Hindlimb muscle (tissue), 1 donor: ENCODE results near the gene RAX. TPM values are rescaled to one million over a fixed set of nuclear protein-coding genes. Genes with fewer than 3 reads are reported as not detected.

ENCODE experiments used
- DNase-seq: peaks from one replicate; pipeline ENCODE4 v3.0.0-alpha.2; 2013
- polyA plus RNA-seq: library from polyadenylated mRNA; unstranded; fragments of 120-200 nt; gene quantifications from one replicate; pipeline ENCODE4 v1.2.1, GENCODE V29; 2013; ENCODE audit not compliant: insufficient read length

The RAX gene
- not detected for polyA plus RNA-seq

DNA sequence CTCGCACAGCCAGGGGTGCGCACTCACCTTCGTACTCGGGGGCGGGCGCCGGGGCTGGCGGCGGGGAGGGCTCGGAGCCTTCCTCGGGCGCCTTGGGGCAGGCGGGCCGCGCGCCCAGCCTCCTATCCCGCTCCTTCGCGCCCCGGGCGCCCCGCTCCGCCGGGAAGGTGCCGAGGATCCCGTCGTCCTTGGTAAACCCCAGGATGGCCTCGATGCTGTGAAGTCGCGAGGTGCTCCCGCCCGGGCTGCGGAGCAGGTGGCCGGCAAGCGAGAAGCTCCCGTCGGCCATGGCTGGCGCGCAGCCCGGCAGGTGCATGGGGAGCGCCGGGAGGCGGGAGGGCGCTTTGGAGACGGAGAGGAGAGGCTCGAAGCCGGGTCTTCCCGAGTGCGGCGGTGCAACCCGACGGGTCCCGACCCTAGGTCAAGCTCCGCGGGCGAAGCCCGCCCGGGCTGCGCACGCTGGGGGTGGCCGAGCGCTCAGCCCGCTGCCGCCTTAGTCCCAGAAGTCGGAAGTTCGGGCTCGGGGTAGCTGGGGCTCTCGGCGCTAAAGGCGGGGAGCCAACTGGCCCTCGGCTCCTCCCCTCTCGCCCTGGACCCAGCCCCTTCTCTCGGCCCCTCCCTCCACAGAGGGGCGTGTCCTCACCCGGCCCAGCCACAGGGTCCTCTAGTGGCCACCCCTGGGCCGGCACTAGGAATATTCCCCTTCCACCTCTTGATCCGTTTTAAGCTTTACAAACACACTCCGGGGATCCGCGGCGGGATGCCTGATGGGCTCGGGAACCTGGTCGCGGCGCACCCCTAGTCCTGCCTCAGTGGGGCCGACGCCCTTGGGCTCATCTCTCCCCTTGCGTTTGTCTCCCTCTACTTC lies at the start of gene RAX:
Gene RAX (minus strand): TSS at position 564 of the 868 bp plus-strand sequence. CDS start 248 bp downstream, at position 316.
- DNase-seq: no peak

DNA sequence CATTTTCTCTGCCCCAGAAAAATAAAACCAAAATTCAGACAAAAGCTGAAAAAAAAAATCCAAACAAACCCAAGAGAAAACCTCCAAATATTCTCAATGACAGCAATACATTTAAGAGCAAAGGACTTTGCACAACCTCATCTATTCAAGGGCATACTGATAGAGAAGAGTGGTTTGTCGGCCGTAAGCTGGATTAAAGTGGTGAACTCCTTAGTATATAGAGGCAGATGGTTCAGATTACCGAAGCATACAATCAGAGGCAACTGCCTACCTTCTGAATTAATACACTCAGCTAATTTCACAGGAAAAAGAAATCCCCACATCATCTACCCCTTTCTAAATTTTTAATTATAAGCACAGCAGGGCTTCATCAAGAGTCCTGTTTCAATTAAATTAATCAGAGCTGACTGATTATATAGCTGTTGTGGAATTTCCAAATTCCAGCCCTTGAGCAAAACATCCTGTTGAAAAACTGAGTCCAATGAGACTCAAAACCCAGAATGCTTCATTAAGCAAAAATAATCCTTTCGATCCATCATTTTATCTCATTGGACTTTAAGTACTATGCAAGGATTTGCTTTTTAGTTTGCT lies 45.3 kb upstream of the RAX start, which contains the start of gene CPLX4:
Gene CPLX4 (minus strand): TSS at position 190 of the 591 bp plus-strand sequence. CDS start 187 bp downstream, at position 3.
- no peak for DNase-seq

DNA sequence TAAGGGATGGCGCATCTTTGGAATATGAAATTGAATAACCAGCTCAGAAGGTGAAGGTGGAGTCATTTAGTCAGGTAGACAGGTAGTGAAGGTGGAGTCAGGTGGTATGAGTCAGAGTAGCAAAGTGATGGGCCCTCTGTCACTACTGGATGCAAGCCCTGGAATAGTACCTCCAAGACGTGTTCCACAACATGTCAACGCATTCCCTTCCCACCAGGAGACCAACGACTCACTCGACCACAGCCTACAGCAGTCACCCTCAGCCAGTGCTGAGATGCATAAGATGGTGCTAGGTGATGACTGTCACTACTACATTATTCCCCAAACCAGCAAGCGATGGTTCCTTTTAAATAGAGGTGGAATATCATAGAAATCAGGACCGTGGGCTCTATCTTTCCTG lies 38.4 kb upstream of the RAX start:
- no peak for DNase-seq

DNA sequence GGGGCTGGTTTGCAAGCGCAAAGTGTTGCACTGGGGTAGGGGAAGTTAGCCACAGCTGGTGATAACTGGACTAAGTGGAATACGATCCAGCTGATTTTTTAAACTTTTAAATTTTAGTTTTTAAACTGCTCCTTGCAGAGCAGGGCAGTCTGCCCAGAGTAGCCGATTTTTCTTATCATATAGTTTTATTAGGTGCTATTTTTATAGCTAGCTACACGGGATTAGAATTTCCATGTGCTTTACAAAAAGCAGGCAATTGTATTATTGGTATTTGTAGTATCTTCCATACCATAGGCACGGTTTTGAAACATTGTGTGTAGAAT lies 35.6 kb upstream of the RAX start:
- DNase-seq: no peak

DNA sequence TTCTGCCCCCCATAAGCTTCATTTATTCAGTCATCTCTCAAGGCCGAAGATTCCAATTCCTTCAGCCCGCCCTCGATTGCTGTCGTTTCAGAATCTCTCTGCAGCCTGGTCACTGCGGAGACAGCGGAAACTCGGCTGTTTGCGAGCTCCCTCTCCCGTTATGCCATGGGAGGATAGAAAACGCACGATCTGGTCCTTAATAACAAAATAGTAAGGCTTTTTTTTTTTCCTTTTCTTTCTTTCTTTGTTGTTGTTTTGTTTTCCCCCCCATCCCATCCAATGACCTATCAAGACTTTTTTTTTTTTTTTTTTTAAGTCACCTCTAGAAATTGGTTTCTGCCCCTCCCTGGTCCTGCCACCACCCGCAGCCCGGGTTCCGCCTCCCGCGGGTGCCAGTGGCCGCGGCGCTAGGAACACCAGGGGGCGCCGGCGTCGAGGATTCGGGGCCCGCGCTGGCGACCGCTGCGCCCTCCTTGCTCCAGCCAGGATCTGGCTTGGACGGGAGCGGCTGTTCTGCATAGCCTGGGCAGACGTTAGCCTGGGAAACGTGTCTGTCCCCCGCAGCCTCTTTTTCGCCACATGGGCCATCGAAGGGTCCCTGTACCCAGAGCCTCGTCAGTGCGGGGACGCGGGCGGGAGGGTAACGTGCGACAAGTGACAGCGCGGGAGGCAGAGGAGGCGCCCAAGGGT lies 35.1 kb upstream of the RAX start:
- peak; percentile 80 for DNase-seq

DNA sequence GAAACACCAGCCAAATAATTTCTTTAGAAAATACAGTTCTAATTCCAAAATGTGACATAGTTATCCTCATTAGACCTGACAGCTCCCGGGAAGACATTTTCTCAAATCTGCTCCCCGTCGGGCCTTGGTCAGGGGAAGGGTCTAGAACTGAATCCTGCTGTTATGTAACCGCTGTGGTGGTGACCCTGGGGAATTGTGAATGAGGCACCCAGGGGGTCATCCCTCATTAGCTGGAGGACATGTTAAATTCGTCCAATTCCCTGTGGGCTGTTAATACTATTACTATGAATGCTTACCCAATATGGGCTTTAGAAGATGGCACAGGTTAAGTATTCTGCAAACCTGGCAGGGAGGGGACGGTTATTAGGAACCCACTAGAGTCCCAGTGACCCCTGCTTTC lies 33.4 kb upstream of the RAX start:
- no peak for DNase-seq

DNA sequence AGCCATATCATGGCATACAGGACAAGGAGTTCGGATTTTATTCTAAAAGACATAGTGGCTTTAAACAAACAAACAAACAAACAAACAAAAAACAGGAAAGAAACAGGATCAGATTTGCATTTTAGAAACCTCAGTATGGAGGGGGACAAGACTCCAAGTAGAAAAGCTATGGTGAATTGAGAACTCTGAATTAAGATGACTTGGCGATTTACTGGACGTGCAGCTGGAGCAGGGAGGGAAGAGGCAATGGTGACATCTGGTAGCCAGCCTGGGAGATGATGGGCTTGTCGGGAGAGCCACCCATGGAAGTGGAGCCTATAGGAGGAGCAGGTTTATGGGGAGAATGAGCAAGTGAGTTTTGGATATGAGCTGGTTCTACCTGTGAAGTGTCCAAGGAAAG lies 32.0 kb upstream of the RAX start:
- no peak for DNase-seq

DNA sequence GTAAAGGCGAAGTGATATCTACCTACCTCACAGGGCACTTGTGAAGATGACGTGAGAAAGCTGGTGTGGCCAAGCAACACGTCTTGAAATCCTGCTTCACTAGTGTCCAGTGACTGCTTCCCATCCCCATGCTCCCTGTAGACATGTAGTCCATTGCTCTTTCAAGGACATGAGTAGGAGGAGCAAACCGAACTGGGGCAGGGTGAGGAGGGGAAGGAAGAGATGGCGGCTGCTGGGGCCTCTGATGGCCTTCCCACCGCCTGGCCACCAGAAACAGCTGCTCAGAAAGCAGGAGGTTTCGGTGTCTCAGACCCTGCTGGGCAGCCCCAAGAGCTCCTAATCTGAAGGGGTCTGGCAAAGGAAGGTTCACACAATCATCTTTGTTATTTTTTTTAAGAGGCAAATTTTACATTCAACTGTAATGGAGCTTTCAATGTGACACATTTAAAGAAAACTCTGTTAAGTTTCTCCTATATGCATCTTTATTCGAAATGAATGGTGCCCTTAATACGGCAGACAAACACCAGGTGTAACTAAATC lies 30.5 kb upstream of the RAX start:
- no peak for DNase-seq

DNA sequence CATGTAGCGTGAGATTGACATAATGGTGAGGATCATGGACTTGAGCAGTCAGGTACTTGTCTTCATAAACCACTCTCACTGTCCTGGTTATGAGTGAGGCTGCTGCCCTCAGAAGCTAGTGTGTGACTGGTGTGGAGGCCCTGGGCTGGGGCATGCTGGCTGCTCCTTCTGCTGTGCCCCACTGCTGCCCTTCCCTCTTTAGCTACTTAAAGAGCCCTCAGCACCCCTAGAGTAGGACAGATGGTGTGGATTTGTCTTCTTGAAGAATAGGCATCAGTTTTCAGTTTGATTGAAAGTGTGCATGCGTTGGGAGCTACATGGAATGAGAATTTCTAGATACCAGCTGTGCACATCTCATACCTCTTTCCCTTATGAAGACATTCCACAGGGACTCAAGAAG lies 29.8 kb upstream of the RAX start:
- no peak for DNase-seq

DNA sequence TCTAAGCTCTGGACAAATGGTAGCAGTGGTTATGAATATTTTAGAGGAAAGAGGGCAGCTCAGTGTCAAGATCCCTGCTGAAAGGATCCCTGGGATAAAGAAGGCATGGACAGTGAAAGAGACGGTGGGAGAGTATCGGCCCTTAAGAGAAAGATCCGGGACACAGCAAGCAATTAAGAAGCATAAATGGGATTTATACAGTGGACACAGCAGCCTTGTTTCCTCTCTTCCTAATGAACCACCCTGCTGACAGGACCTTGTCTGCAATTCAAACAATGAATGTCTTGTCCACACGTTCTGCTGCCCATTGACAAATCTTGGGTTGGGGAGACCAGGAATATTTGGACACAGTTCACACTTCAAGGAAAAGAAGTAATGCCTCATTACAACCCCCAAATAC lies 28.7 kb upstream of the RAX start:
- no peak for DNase-seq

DNA sequence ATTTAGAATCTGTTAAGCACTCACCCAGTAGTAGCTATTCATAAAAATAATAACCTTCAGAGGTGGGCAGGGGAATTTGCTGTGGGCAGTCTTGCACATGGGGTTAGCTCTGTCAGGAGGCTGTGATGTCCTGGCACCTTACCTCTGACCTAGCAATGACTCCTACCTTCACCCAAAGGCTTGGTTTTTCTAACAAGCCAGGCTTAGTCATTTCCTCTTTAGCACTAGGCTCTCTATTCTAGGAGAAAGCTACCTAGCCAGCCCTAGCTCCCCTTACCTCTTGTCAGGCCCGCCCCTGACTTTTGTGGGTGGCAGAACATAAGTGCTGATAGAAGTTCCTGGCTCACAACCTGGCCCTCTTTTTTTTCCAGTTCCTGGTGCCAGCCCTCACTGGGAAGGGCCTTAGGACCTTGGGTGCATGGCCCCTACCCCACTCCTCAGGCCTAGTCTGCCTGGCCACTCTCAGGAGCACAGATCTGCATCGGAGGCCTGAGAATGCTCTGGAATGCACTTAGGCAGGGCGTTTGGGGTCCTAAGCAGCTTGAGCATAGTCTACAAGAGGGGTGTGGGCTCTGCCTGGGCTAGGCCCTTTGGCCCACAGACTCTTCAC lies 27.5 kb upstream of the RAX start:
- no peak for DNase-seq

DNA sequence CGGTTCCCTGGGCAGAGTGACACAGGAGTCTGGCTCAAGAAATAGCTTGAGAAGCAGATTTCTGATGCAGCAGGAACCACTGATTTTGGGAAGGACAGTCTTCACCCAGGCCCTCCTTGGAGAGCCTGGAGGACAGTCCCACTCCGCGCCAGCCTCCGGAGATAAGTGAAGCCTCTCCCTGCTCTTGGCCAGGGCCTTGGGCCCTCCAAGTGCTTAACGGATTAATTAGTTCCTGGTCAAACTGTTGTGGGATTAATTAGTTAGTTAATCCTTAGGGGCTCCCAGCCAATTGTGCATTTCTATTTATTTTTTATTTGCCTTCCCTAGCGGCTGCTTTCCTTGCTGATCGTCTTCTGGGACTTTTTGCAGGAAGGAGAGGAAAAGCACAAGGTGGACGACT lies 25.6 kb upstream of the RAX start:
- DNase-seq: no peak

DNA sequence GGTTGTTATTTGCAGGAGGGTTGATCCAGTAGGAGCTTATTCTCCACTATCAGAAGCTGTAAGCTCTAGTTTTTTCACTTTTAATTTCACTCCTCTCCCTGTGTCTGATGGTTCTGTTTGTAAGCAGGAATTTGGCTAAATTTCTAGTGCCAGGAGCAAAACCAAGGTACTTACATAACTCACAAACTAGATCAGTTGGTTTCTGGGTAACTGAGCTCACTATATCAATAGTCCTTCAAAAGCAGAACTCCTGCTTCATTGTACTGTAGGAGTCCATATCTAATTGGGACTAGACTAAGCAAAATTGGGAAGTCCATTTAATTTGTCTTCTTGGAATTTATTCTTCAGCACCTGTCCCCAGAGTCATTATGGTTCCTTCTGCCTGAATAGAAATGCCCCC lies 20.1 kb upstream of the RAX start:
- DNase-seq: no peak

DNA sequence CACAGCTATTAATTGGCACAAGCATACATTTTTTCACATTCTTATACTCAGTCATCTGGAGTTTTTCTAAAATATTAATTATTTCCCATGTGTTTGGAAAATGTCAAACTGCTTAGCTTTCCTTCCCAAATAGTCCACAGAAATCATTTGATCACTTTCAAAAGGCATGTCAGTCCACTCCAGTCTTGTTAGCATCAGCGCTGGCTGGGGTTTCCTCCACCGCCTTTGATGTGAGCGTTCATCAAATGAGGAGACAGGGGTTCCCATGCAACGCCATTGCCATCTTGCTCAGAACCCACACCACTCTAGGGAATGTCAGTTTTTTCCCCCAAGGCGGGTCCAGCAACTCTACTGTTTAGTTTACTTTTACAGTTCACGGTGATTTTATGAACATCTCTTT lies 13.1 kb upstream of the RAX start:
- DNase-seq: no peak

DNA sequence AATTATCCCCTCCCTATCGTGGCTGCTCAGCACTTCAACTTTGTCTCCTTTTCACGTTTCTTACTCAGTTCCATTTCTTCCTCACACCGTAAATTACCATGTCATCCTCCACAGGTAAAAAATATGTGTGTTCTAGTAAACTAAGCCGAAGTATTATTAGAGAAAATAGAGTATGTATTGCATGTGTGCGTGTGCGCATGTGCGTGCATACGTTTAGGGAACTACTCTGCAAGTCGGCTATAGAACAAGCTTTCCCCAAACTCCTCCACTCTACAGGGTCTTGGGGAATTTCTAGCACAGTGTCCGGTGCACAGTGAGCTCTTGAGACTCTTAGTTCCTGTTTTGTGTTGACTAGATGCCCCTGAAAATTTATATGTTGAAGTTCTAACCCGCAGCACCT lies 9.1 kb upstream of the RAX start:
- DNase-seq: no peak

DNA sequence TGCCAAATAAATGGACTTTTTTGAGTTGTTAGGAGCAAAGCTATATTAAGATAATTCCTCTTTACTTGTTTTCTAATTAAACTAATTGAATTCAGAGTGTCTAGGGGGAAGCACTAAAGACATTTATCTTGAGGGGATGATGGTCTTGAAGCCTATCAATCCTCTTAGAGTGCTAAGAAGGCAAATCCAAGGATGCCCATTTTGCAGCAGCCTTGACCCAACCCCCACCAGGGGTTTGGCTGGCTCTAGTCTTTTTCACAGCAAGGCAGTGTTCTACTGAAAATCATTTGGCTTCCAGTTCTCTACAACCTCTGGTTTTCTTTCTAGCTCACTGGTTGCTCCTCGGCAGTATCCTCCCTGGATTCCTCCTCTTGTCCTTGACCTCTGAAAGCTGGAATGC lies 6.5 kb upstream of the RAX start:
- DNase-seq: no peak

DNA sequence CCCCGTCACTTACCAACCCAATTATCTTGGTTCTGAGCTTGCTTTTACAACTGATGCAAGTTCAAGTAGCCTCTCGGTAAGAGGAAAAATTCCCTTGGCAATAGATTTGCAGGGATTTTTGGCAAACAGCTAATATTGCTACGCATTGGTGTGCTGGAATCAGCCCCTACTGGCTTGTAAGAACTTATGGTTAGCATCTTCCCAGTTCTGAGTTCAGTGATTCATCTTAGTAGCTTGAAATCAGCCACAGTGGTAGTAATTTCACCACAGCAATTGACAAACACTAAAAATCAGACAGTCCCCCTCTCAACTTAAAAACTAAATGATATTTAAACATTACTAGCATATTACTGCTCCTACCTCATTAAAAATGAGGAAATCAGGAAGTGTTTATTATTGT lies 5.9 kb upstream of the RAX start:
- DNase-seq: no peak

DNA sequence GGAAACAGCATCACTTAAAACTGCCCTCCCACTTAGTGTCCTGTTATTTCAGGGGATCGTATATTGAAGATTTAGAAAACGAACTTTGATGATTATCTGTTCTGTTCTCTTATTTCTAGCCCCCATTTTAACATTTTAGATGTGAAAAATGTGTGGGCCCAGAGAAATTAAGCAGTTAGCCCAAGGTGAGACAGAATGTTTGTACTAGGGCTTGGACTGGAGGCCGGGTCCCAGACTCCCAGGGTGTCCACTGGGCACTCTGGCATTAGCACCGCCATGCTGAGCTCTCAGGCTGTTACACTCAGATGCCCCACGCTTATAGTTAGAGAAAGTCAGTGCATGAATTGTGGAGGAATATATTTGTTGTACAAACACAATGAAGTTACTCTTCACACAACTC lies 5.5 kb upstream of the RAX start:
- no peak for DNase-seq

DNA sequence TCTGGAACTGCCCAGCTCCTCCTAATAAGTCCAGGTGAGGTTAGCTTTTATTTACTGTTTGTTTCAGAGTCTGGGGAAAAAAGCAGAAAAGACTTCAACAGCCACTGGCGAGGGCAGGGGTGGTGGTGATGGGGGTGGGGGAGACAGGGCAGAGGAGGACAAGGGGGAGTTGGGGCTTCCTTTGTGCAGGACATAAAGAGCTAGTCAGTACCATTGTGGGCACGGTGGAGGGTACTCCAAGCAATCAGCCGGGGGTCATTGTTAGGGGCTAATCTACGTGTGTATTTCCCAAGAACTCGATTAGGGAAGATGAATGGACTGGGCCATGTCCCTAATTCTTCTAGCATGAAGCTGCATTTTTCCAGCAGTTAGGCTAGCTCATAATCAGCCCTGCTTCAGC lies 2.8 kb upstream of the RAX start:
- DNase-seq: no peak

DNA sequence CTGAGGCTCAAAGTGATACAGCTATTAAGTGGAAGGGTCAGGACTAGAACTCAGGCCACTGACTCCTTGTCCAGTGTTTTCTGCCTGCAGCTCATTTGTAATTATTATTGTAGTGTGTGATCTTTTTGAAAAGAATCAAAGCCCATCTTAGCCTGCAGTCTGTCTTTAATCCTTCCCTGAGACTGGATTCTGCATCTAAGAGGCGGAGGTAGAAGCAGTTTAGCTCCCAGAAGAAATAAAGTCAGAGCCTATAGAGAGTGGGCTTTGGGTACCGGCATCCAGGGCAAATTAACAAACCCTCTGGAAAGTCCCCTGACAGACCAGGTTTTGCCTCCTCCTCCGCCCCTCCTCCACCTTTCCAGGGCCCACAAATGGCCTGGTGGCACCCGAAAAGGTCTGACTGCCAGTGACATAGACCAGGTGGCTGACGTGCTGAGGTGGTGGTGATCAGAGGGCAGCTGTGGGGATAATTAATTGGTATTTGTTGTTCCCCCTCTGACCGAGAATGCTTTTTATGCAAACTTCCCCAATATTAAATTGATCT lies 2.2 kb upstream of the RAX start:
- DNase-seq: no peak

DNA sequence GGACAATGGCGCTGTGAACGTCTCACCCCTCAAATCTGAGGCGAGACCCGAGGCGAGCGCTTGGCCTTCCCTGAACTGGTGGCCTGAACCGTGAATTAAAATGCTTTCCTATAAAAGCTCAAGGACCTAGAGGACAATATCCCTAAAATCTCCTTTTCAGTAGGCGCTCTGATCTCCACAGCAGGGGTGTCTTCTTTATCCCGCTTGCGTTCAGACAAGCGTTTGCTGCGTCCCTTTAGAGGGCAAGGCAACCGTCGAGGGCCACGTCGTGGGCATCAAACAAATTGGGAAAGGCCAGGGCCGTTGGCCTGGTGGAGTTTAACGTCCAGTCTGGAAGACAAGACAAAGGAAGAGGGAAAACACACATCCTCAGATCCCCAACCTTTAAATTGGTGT lies 1.3 kb upstream of the RAX start:
- DNase-seq: no peak

DNA sequence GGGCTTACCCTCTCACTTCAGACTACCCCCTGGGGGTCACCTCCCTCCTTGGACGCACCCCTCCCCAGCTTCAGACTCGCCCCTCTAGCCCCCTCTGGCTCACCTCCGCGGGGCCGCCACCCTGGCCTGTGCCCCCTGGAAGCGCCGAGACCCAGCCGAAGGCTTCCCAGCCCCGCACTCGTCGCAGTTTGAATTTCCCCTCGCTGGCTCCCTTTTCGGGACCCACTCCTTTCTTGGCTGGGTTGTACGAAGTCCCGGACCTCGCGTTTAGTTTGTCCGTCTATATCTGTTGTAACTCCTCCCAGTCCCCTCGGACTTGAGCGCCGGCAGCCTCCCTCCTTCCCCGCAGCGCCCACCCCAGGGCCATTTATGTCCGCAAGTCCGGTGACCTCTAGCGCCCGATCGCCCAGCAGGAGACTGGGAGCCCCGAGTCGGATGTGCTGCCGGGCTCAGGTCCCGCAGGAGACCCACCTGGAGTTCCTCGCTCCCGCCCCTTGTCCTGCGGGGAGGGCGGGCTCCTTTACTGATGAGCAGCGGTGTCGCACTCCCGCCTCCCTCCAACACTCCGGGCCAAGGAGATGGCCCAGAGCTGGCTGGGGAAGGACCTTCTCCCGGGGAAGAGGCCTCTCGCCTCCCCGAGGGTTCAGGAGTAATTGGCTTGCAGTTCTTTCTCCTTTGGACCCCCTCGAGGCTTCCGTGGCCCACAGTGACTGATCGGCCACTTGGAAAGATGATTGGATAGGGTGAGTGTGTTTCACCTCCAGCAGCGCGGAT lies 692 bp upstream of the RAX start:
- no peak for DNase-seq
